K562 (cell line): Measurements from ENCODE around the gene SNX15. TPM values are rescaled to one million over a fixed set of nuclear protein-coding genes. Genes with fewer than 3 reads are reported as not detected.

Source experiments
- ARID1B ChIP-seq: fragments of 450-650 bp; IDR thresholded peaks from 2 replicates; pipeline ENCODE4 v1.6.1; 2016; ENCODE audit warnings: antibody characterized with exemption, mild to moderate bottlenecking, inconsistent platforms
- CREB3L1 ChIP-seq: fragments of 450-650 bp; IDR thresholded peaks from 2 replicates; pipeline ENCODE4 v1.6.1; 2014; ENCODE audit warnings: low read depth, mild to moderate bottlenecking, moderate library complexity, borderline replicate concordance
- CREB5 ChIP-seq: fragments of 250-450 bp; sonication (Bioruptor Pico); IDR thresholded peaks from 2 replicates; pipeline ENCODE4 v1.5.0; 2020; ENCODE audit warnings: mild to moderate bottlenecking
- DEAF1 ChIP-seq: fragments of 450-650 bp; formaldehyde crosslinking; IDR thresholded peaks from 2 replicates; pipeline ENCODE4 v1.4.0; 2020; ENCODE audit warnings: mild to moderate bottlenecking, moderate library complexity
- ELF2 ChIP-seq: fragments of 250-450 bp; sonication (Bioruptor Pico); IDR thresholded peaks from 2 replicates; pipeline ENCODE4 v1.5.0; 2021; ENCODE audit warnings: mild to moderate bottlenecking
- FOXJ3 ChIP-seq: sonication (generic); formaldehyde crosslinking; IDR thresholded peaks from 2 replicates; pipeline ENCODE4 v1.4.0; 2020; ENCODE audit warnings: mild to moderate bottlenecking, missing genetic modification reagents
- NCOA1 ChIP-seq: fragments of 450-650 bp; IDR thresholded peaks from 2 replicates; pipeline ENCODE4 v1.6.1; 2016; ENCODE audit warnings: low read depth
- NR3C1 ChIP-seq: sonication (generic); formaldehyde crosslinking; IDR thresholded peaks from 2 replicates; pipeline ENCODE4 v1.8.1; 2022; ENCODE audit warnings: missing genetic modification reagents
- PTBP1 ChIP-seq: fragments of 200-400 bp; formaldehyde crosslinking; IDR thresholded peaks from 2 replicates; pipeline ENCODE4 v1.6.1; 2017; ENCODE audit warnings: low read depth, low read length
- SUPT5H ChIP-seq: fragments of 450-650 bp; IDR thresholded peaks from 2 replicates; pipeline ENCODE4 v1.6.1; 2016
- TFE3 ChIP-seq: fragments of 450-650 bp; formaldehyde crosslinking; IDR thresholded peaks from 2 replicates; pipeline ENCODE4 v1.4.0; 2020; ENCODE audit warnings: mild to moderate bottlenecking, mixed read lengths
- TSHZ1 ChIP-seq: fragments of 250-450 bp; sonication (Bioruptor Pico); IDR thresholded peaks from 2 replicates; pipeline ENCODE4 v1.4.0; 2020; ENCODE audit warnings: mild to moderate bottlenecking, moderate library complexity
- ZBTB5 ChIP-seq: fragments of 450-650 bp; IDR thresholded peaks from 2 replicates; pipeline ENCODE4 v1.6.1; 2017; ENCODE audit warnings: antibody characterized with exemption
- ZC3H8 ChIP-seq: fragments of 450-650 bp; IDR thresholded peaks from 2 replicates; pipeline ENCODE4 v1.6.1; 2017
- ZNF175 ChIP-seq: fragments of 200-800 bp; sonication (Bioruptor generic); IDR thresholded peaks from 2 replicates; pipeline ENCODE4 v1.6.1; 2016; ENCODE audit warnings: low read depth, mild to moderate bottlenecking, missing genetic modification characterization, missing compliant biosample characterization
- ZNF76 ChIP-seq: fragments of 250-450 bp; sonication (Bioruptor Pico); IDR thresholded peaks from 2 replicates; pipeline ENCODE4 v1.4.0; 2020; ENCODE audit warnings: mild to moderate bottlenecking, moderate library complexity, borderline replicate concordance
- polyA plus RNA-seq, 8 experiments: library from polyadenylated mRNA; depleted of rRNA in 4 of 8; stranded (reverse) in 5 of 8; unstranded in 3 of 8; fragments of >200 nt; fragmentation: Nextera tagmentation in 2 of 8; fragmentation: Illumina TruSeq in 1 of 8; extraction: Ambion mirVana in 2 of 8; extraction: Trizol in 1 of 8; gene quantifications; 2 replicates each; pipeline versions ENCODE4 v1.2.1 to v1.2.3, GENCODE V29; 2011 to 2014; ENCODE audit warnings: inconsistent platforms in 1 of 8, missing spikeins in 1 of 8
- total RNA-seq, 7 experiments: library from RNA; depleted of rRNA in 6 of 7; stranded (reverse); fragments of >200 nt in 6 of 7; fragmentation: Illumina TruSeq in 2 of 7; extraction: Trizol in 2 of 7; gene quantifications; 2 replicates each; pipeline versions ENCODE4 v1.2.1 to v1.2.3, GENCODE V29; 2011 to 2021; ENCODE audit warnings: low replicate concordance in 1 of 7

Gene SNX15
- total and polyA plus RNA-seq, 9 of the 15 experiments (the other 6 are each of a cell fraction or from before 2014, with no cell fraction given): 1.8 to 27.8 (median 15.2) TPM

DNA sequence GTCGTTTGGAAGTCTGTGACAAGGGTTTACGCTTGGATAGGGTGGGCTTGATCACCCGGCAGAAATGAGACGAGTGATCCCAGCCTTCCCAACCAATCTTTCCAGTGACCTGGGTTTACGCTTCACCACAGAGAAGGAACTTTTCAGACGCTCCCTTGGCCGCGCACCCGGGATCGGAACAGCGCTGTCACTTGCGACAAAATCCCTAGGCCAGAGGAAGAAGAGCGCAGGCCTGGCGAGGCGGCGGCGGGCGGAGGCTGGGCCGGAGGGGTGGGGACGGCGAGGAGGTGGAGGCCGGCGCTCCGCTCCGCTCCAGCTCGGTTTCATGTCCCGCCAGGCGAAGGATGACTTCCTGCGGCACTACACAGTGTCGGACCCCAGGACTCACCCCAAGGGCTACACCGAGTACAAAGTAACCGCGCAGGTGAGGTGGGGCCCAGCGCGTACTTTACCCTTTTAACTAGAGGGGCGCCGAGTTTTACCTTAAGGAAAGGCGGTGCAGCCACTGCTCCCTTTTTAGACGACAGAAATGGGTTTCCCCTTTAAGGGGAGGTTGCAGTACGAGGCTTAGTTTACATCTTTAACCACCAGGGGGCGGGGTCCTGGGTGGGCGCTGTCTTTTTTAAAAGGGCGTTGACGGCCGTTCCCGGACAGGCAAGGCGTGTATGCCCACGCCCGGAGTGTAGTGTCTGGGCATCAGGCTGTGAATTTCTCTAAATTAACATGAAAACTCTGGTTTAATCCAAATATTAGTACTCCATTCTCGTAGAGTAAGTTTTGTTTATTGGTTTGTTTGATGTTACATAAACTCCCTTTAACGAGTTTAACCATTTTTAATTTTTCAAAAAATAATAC lies at the start of gene SNX15 (continued):
- peak; percentile 2; the same call in 1 of the 2 replicates for TF ChIP-seq ARID1B
- no peak for TF ChIP-seq ELF2 (CRISPR knock-in tag)
- no peak for TF ChIP-seq ZNF76
- no peak for TF ChIP-seq FOXJ3 (CRISPR knock-in tag)
- TF ChIP-seq CREB5: no peak
- no peak for TF ChIP-seq DEAF1 (CRISPR knock-in tag)
- TF ChIP-seq NCOA1: no peak
- no peak for TF ChIP-seq NR3C1 (CRISPR knock-in tag)
- no peak for TF ChIP-seq PTBP1
- TF ChIP-seq TSHZ1 (CRISPR knock-in tag): no peak
- no peak for TF ChIP-seq ZBTB5
- TF ChIP-seq SUPT5H: peak; percentile 81
- no peak for TF ChIP-seq TFE3 (CRISPR knock-in tag)
- TF ChIP-seq ZNF175 (CRISPR knock-in tag): no peak
- peak; percentile 63; the same call in 1 of the 2 replicates for TF ChIP-seq CREB3L1
- no peak for TF ChIP-seq ZC3H8
